IMR-90 (cell line): ENCODE results near the gene WDR81. TPM values are rescaled to one million over a fixed set of nuclear protein-coding genes. Genes with fewer than 3 reads are reported as not detected.

Experiments used
- ATAC-seq: fragments of 200-7000 bp; cut with Tn5 transposase; 2 replicates; pipeline ENCODE4 v1.9.1; 2020; ENCODE audit warnings: low read depth, mild to moderate bottlenecking, moderate library complexity
- BruUV-seq: library from RNA; stranded (reverse); fragments of 400-500 nt; replicated peaks from 2 replicates; lab custom pipeline; 2021; lab: Mats Ljungman, UMichigan
- CTCF ChIA-PET: fragments of 300-600 bp; formaldehyde crosslinking; extraction: SDS; loops from one replicate; lab custom pipeline; 2021; ENCODE audit warnings: antibody characterized with exemption; lab: Yijun Ruan, JAX
- POLR2A ChIA-PET: fragments of 300-600 bp; sonication (Branson Sonifier 250); formaldehyde crosslinking; loops from one replicate; lab custom pipeline; 2022; ENCODE audit warnings: antibody characterized with exemption; ENCODE audit not compliant: unreplicated experiment; lab: Charles Lee
- DNase-seq: peaks from one replicate; pipeline ENCODE4 v3.0.0; 2013
- H2AFZ ChIP-seq: replicated peaks from 2 replicates; pipeline ENCODE3; 2013; ENCODE audit warnings: low read length, mild to moderate bottlenecking; ENCODE audit not compliant: poor library complexity
- H2AK5ac ChIP-seq: 2 replicates; pipeline ENCODE4 v1.6.1; 2013; ENCODE audit warnings: low read depth, low read length, inconsistent platforms
- H2AK9ac ChIP-seq: replicated peaks from 2 replicates; pipeline ENCODE3; 2013; ENCODE audit warnings: mild to moderate bottlenecking, low read depth, low read length, moderate library complexity; ENCODE audit not compliant: poor library complexity
- H2BK120ac ChIP-seq: 2 replicates; pipeline ENCODE4 v1.6.1; 2013; ENCODE audit warnings: low read depth, low read length, inconsistent platforms
- H2BK15ac ChIP-seq: 3 replicates; pipeline ENCODE4 v1.6.1; 2013; ENCODE audit warnings: low read depth, low read length, inconsistent platforms
- H2BK20ac ChIP-seq: 2 replicates; pipeline ENCODE4 v1.6.1; 2013; ENCODE audit warnings: low read depth, mild to moderate bottlenecking, inconsistent platforms, low read length, moderate library complexity
- H2BK5ac ChIP-seq: 2 replicates; pipeline ENCODE4 v1.6.1; 2013; ENCODE audit warnings: mild to moderate bottlenecking, low read depth, low read length, inconsistent platforms; ENCODE audit not compliant: poor library complexity, severe bottlenecking
- H3K14ac ChIP-seq: replicated peaks from 2 replicates; pipeline ENCODE4 v1.6.1; 2013; ENCODE audit warnings: low read depth, low read length, inconsistent platforms
- H3K18ac ChIP-seq: 2 replicates; pipeline ENCODE4 v1.6.1; 2013; ENCODE audit warnings: low read depth, low read length, control low read depth
- H3K23ac ChIP-seq: 2 replicates; pipeline ENCODE4 v1.6.1; 2013; ENCODE audit warnings: low read depth, low read length, inconsistent platforms
- H3K27ac ChIP-seq: 2 replicates; pipeline ENCODE4 v1.5.1; 2013; ENCODE audit warnings: mild to moderate bottlenecking, control low read depth, low read length; ENCODE audit not compliant: insufficient read depth
- H3K27me3 ChIP-seq: 2 replicates; pipeline ENCODE4 v1.6.1; 2013; ENCODE audit warnings: low read length; ENCODE audit not compliant: control insufficient read depth, insufficient read depth
- H3K36me3 ChIP-seq: 2 replicates; pipeline ENCODE4 v1.6.1; 2013; ENCODE audit warnings: low read length, mixed read lengths; ENCODE audit not compliant: control insufficient read depth, insufficient read depth
- H3K4ac ChIP-seq: 2 replicates; pipeline ENCODE4 v1.6.1; 2013; ENCODE audit warnings: low read depth, low read length, inconsistent platforms
- H3K4me1 ChIP-seq: 2 replicates; pipeline ENCODE4 v1.6.1; 2013; ENCODE audit warnings: low read length, mixed read lengths; ENCODE audit not compliant: control insufficient read depth, insufficient read depth
- H3K4me2 ChIP-seq: 2 replicates; pipeline ENCODE4 v1.6.1; 2013; ENCODE audit warnings: low read depth, mild to moderate bottlenecking, control low read depth, low read length, moderate library complexity
- H3K4me3 ChIP-seq: 2 replicates; pipeline ENCODE4 v1.5.1; 2013; ENCODE audit warnings: low read depth, mild to moderate bottlenecking, control low read depth, low read length, moderate library complexity; ENCODE audit not compliant: insufficient read depth
- H3K56ac ChIP-seq: 2 replicates; pipeline ENCODE4 v1.6.1; 2013; ENCODE audit warnings: low read length, inconsistent platforms; ENCODE audit not compliant: insufficient read depth; ENCODE audit errors: extremely low read depth
- H3K79me1 ChIP-seq, 2 experiments: 2 replicates each; pipeline ENCODE4 v1.6.1; 2013; ENCODE audit warnings: low read length in 2 of 2, inconsistent platforms in 1 of 2, low read depth in 1 of 2
- H3K9ac ChIP-seq: 2 replicates; pipeline ENCODE4 v1.6.1; 2013; ENCODE audit warnings: low read depth, low read length, control low read depth
- H3K9me1 ChIP-seq: 2 replicates; pipeline ENCODE4 v1.6.1; 2013; ENCODE audit warnings: low read length, inconsistent platforms; ENCODE audit not compliant: insufficient read depth
- H3K9me3 ChIP-seq: 2 replicates; pipeline ENCODE4 v1.6.1; 2013; ENCODE audit warnings: low read length; ENCODE audit not compliant: control insufficient read depth, insufficient read depth
- H4K20me1 ChIP-seq: 2 replicates; pipeline ENCODE4 v1.6.1; 2013; ENCODE audit warnings: low read length, inconsistent platforms; ENCODE audit not compliant: insufficient read depth
- H4K5ac ChIP-seq: 2 replicates; pipeline ENCODE4 v1.6.1; 2013; ENCODE audit warnings: mild to moderate bottlenecking, low read depth, low read length, control low read depth
- H4K8ac ChIP-seq, 2 experiments: 2 replicates each; pipeline ENCODE4 v1.6.1; 2013; ENCODE audit warnings: low read depth in 2 of 2, low read length in 2 of 2, control low read depth in 1 of 2, inconsistent platforms in 1 of 2
- H4K91ac ChIP-seq: 2 replicates; pipeline ENCODE4 v1.6.1; 2013; ENCODE audit warnings: low read depth, low read length, inconsistent platforms; ENCODE audit not compliant: insufficient read depth
- BHLHE40 ChIP-seq: fragments of 150-350 bp; IDR thresholded peaks from 2 replicates; pipeline ENCODE4 v1.6.1; 2016; ENCODE audit warnings: mild to moderate bottlenecking, low read depth, low read length
- CEBPB ChIP-seq: IDR thresholded peaks from 2 replicates; pipeline ENCODE4 v1.6.1; 2012; ENCODE audit warnings: low read depth, low read length, improper control_type of control experiment
- ELK1 ChIP-seq: fragments of 150-350 bp; IDR thresholded peaks from 2 replicates; pipeline ENCODE4 v1.6.1; 2016; ENCODE audit warnings: low read depth, mild to moderate bottlenecking, low read length, moderate library complexity, borderline replicate concordance
- FOS ChIP-seq: fragments of 150-350 bp; IDR thresholded peaks from 2 replicates; pipeline ENCODE4 v1.6.1; 2016; ENCODE audit warnings: low read depth, low read length
- MAFK ChIP-seq: IDR thresholded peaks from 2 replicates; pipeline ENCODE4 v1.6.1; 2012; ENCODE audit warnings: low read depth, low read length, improper control_type of control experiment
- MAZ ChIP-seq: IDR thresholded peaks from 2 replicates; pipeline ENCODE4 v1.6.1; 2012; ENCODE audit warnings: low read depth, mild to moderate bottlenecking, low read length, improper control_type of control experiment, moderate library complexity, borderline replicate concordance
- MXI1 ChIP-seq: IDR thresholded peaks from 2 replicates; pipeline ENCODE4 v1.6.1; 2012; ENCODE audit warnings: low read depth, mild to moderate bottlenecking, low read length, moderate library complexity, borderline replicate concordance
- NFE2L2 ChIP-seq: fragments of 150-350 bp; IDR thresholded peaks from 2 replicates; pipeline ENCODE4 v1.6.1; 2016; ENCODE audit warnings: low read depth, mild to moderate bottlenecking, low read length
- POLR2A ChIP-seq: IDR thresholded peaks from 2 replicates; pipeline ENCODE4 v1.6.1; 2012; ENCODE audit warnings: mild to moderate bottlenecking, low read depth, low read length
- RAD21 ChIP-seq: IDR thresholded peaks from 2 replicates; pipeline ENCODE4 v1.6.1; 2012; ENCODE audit warnings: low read length, improper control_type of control experiment
- RCOR1 ChIP-seq: IDR thresholded peaks from 2 replicates; pipeline ENCODE4 v1.6.1; 2012; ENCODE audit warnings: mild to moderate bottlenecking, low read length, improper control_type of control experiment; ENCODE audit not compliant: insufficient replicate concordance
- RFX5 ChIP-seq: IDR thresholded peaks from 2 replicates; pipeline ENCODE4 v1.8.0; 2012; ENCODE audit warnings: low read depth, mild to moderate bottlenecking, low read length, moderate library complexity
- SMC3 ChIP-seq: fragments of 150-350 bp; IDR thresholded peaks from 2 replicates; pipeline ENCODE4 v1.6.1; 2016; ENCODE audit warnings: low read depth, mild to moderate bottlenecking, antibody characterized with exemption, low read length, moderate library complexity
- WGBS, 2 experiments: methylation state at CpG; one replicate each; pipeline versions ENCODE4 v1.1.5 to v1.1.7; 2013; ENCODE audit warnings: missing lambda C conversion rate in 2 of 2; ENCODE audit not compliant: insufficient read length in 1 of 2; ENCODE audit errors: extremely low coverage in 2 of 2; 5-methylcytosine and 5-hydroxymethylcytosine counted together
- dilution Hi-C: fragments of 300-500 bp; cut with HindIII; formaldehyde crosslinking; loops from one replicate; pipeline ENCODE4 v1.14.3; 2018; ENCODE audit warnings: low sequenced_read_pairs; ENCODE audit not compliant: unreplicated experiment
- in situ Hi-C: fragments of 300-500 bp; cut with MboI; formaldehyde crosslinking; loops from 3 replicates; pipeline ENCODE4 v1.14.3; 2019; ENCODE audit warnings: low sequenced_read_pairs, inconsistent platforms, mixed read lengths
- intact Hi-C: fragments of 100-400 bp; cut with micrococcal nuclease; formaldehyde crosslinking; loops from 2 replicates; pipeline ENCODE4 v1.10.0; 2022
- polyA plus RNA-seq, 3 experiments: library from polyadenylated mRNA; depleted of rRNA; stranded (reverse); fragments of >200 nt; gene quantifications; 2 replicates each; pipeline ENCODE4 v1.2.3, GENCODE V29; 2012; ENCODE audit warnings: low replicate concordance in 1 of 3
- total RNA-seq: library from RNA; depleted of rRNA; stranded (reverse); fragments of >200 nt; gene quantifications from 2 replicates; pipeline ENCODE4 v1.2.3, GENCODE V29; 2012
- TF ChIP-seq, protein P1 (sequence below): fragments of 150-350 bp; IDR thresholded peaks from 2 replicates; pipeline ENCODE4 v1.6.1; 2017; ENCODE audit warnings: mild to moderate bottlenecking, antibody characterized with exemption, low read length, low read depth

WDR81 gene
- total and polyA plus RNA-seq, 2 of the 4 experiments (the other 2 are of a cell fraction), result 3.0 to 8.4 TPM

GRCh38 chr17:1684378-1685189 lies 39.9 kb upstream of the WDR81 start, which contains the start of gene PRPF8 (continued):
- no peak for TF ChIP-seq RAD21
- TF ChIP-seq POLR2A, result peak; percentile 82

GRCh38 chr17:1686086-1686485 lies 38.4 kb upstream of the WDR81 start:
- ATAC-seq (no peak), DNase-seq (no peak)
- no peak overlapping the region for H3K4me2 ChIP-seq
- no peaks in the 10 kb centered on the region for H3K27me3 ChIP-seq
- H3K79me1 ChIP-seq, result peaks cover 21 to 35% of the 10 kb centered on the region in 2 experiments
- 100% methylated on average over 1 of the region's 7 CpGs; no CpG with 5 or more reads in 1 of the 2 experiments for WGBS, 2 experiments
- intact Hi-C loops, result no loop called here
- peaks cover 22% of the 10 kb centered on the region for H3K36me3 ChIP-seq
- H3K27ac ChIP-seq, result no peak overlapping the region
- no peak overlapping the region for H4K5ac ChIP-seq
- dilution Hi-C loops, result no loop called here
- ChIA-PET CTCF (no interaction called here), POLR2A (no interaction called here)
- no peak overlapping the region for H3K23ac ChIP-seq
- peaks cover 16% of the 10 kb centered on the region for H3K9me1 ChIP-seq
- no peak overlapping the region for H3K18ac ChIP-seq
- H4K91ac ChIP-seq, result no peak overlapping the region
- no peak overlapping the region for H3K4ac ChIP-seq
- no peak overlapping the region for H2BK15ac ChIP-seq
- H3K56ac ChIP-seq, result no peak overlapping the region
- no TSS peak for BruUV-seq
- no peak overlapping the region for H3K14ac ChIP-seq
- peaks cover 3% of the 10 kb centered on the region for H3K4me1 ChIP-seq
- no peaks in the 10 kb centered on the region for H3K9me3 ChIP-seq
- H2BK120ac ChIP-seq, result no peak overlapping the region
- peaks cover 31% of the 10 kb centered on the region for H4K20me1 ChIP-seq
- no peak overlapping the region for H3K4me3 ChIP-seq
- H3K9ac ChIP-seq, result no peak overlapping the region
- H2AK5ac ChIP-seq, result no peak overlapping the region
- H2BK5ac ChIP-seq, result no peak overlapping the region
- no peak overlapping the region for H2AK9ac ChIP-seq
- no peak overlapping the region for H2AFZ ChIP-seq
- in situ Hi-C loops, result no loop called here
- no peak overlapping the region for H4K8ac ChIP-seq
- H2BK20ac ChIP-seq, result no peak overlapping the region
- TF ChIP-seq, protein P1, sequence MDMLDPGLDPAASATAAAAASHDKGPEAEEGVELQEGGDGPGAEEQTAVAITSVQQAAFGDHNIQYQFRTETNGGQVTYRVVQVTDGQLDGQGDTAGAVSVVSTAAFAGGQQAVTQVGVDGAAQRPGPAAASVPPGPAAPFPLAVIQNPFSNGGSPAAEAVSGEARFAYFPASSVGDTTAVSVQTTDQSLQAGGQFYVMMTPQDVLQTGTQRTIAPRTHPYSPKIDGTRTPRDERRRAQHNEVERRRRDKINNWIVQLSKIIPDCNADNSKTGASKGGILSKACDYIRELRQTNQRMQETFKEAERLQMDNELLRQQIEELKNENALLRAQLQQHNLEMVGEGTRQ, result no peak
- TF ChIP-seq MAZ (no peak), NFE2L2 (no peak), POLR2A (no peak), BHLHE40 (no peak), ELK1 (no peak), SMC3 (no peak), CEBPB (no peak), FOS (no peak), RAD21 (no peak), MAFK (no peak), RCOR1 (no peak), RFX5 (no peak), MXI1 (no peak)
